ENCODE data around the gene GHRL.
"Not testable (repeated sequence)": the region's sequence is repeated elsewhere in the genome, so short reads cannot be mapped to it uniquely, and the experiment has no call there.

The GHRL gene

GRCh38 chr3:10279384-10280176 lies 13.2 kb downstream of the GHRL start:
- peaks cover 100% of the 10 kb centered on the region for H3K36me3 Mint-ChIP-seq
- no peaks in the 10 kb centered on the region for H3K9me3 Mint-ChIP-seq
- H3K4me3 Mint-ChIP-seq, result no peak overlapping the region
- no peak for DNase-seq (ENCODE audit: low spot score in 2 of 2)
- H3K27ac Mint-ChIP-seq, result no peak overlapping the region
- no peak for ATAC-seq
- H3K4me1 Mint-ChIP-seq, result peaks cover 50% of the 10 kb centered on the region

- no peak for DNase-seq (ENCODE audit: low spot score in 2 of 2)
- H3K9me3 Mint-ChIP-seq, result no peaks in the 10 kb centered on the region
- no peak for ATAC-seq
- peaks cover 50% of the 10 kb centered on the region for H3K4me1 Mint-ChIP-seq
- peaks cover 100% of the 10 kb centered on the region for H3K36me3 Mint-ChIP-seq
- H3K4me3 Mint-ChIP-seq, result no peak overlapping the region
- H3K27ac Mint-ChIP-seq, result no peak overlapping the region
Measured at GRCh38 chr3:10278501-10278900, 14.2 kb downstream of the GHRL start.

- DNase-seq (ENCODE audit: low spot score in 2 of 2) (no peak), ATAC-seq (no peak)
- Mint-ChIP-seq H3K36me3 (peaks cover 100% of the 10 kb centered on the region), H3K27ac (peak overlapping the region; percentile 64), H3K9me3 (no peaks in the 10 kb centered on the region), H3K4me3 (no peak overlapping the region), H3K4me1 (peaks cover 53% of the 10 kb centered on the region)
Measured at GRCh38 chr3:10277115-10277625, 15.6 kb downstream of the GHRL start.

- ATAC-seq (no peak), DNase-seq (ENCODE audit: low spot score in 2 of 2) (no peak)
- Mint-ChIP-seq H3K9me3 (no peaks in the 10 kb centered on the region), H3K4me1 (peaks cover 52% of the 10 kb centered on the region), H3K36me3 (peaks cover 100% of the 10 kb centered on the region), H3K27ac (peak overlapping the region; percentile 78), H3K4me3 (no peak overlapping the region)
Measured at GRCh38 chr3:10274601-10275000, 18.1 kb downstream of the GHRL start.

GRCh38 chr3:10273702-10274305 lies 18.9 kb downstream of the GHRL start:
- peak overlapping the region; percentile 78 for H3K27ac Mint-ChIP-seq
- ATAC-seq (no peak), DNase-seq (ENCODE audit: low spot score in 2 of 2) (no peak)
- H3K36me3 Mint-ChIP-seq, result peaks cover 100% of the 10 kb centered on the region
- H3K4me1 Mint-ChIP-seq, result peaks cover 57% of the 10 kb centered on the region
- no peaks in the 10 kb centered on the region for H3K9me3 Mint-ChIP-seq
- H3K4me3 Mint-ChIP-seq, result peak overlapping the region; percentile 33

- peaks cover 54% of the 10 kb centered on the region for H3K4me1 Mint-ChIP-seq
- peak overlapping the region; percentile 78 for H3K27ac Mint-ChIP-seq
- peaks cover 100% of the 10 kb centered on the region for H3K36me3 Mint-ChIP-seq
Measured at GRCh38 chr3:10272977-10273376, 19.8 kb downstream of the GHRL start.

GRCh38 chr3:10272476-10272875 lies 20.3 kb downstream of the GHRL start:
- not testable (repeated sequence) for DNase-seq (ENCODE audit: low spot score in 2 of 2); H3K9me3 Mint-ChIP-seq; ATAC-seq
- peaks cover 100% of the 10 kb centered on the region for H3K36me3 Mint-ChIP-seq
- H3K27ac Mint-ChIP-seq, result peak overlapping the region; percentile 78
- peaks cover 53% of the 10 kb centered on the region for H3K4me1 Mint-ChIP-seq
- peak overlapping the region; percentile 33 for H3K4me3 Mint-ChIP-seq

More at GRCh38 chr3:10272977-10273376, 19.8 kb downstream of the GHRL start:
- H3K9me3 Mint-ChIP-seq, result no peaks in the 10 kb centered on the region
- peak overlapping the region; percentile 33 for H3K4me3 Mint-ChIP-seq
- ATAC-seq (peak; percentile 62), DNase-seq (ENCODE audit: low spot score in 2 of 2) (no peak)

- DNase-seq (ENCODE audit: low spot score in 2 of 2) (no peak), ATAC-seq (no peak)
- Mint-ChIP-seq H3K4me3 (no peak overlapping the region), H3K27ac (peak overlapping the region; percentile 56), H3K9me3 (no peaks in the 10 kb centered on the region), H3K36me3 (peaks cover 100% of the 10 kb centered on the region), H3K4me1 (peaks cover 58% of the 10 kb centered on the region)
Measured at GRCh38 chr3:10269443-10269842, 23.3 kb downstream of the GHRL start.

- peaks cover 100% of the 10 kb centered on the region for H3K36me3 Mint-ChIP-seq
- H3K27ac Mint-ChIP-seq, result peak overlapping the region; percentile 56
- ATAC-seq (no peak), DNase-seq (ENCODE audit: low spot score in 2 of 2) (no peak)
- H3K4me3 Mint-ChIP-seq, result no peak overlapping the region
- peaks cover 58% of the 10 kb centered on the region for H3K4me1 Mint-ChIP-seq
- H3K9me3 Mint-ChIP-seq, result no peaks in the 10 kb centered on the region
Measured at GRCh38 chr3:10268930-10269329, 23.8 kb downstream of the GHRL start.

- peaks cover 58% of the 10 kb centered on the region for H3K4me1 Mint-ChIP-seq
- no peak for DNase-seq (ENCODE audit: low spot score in 2 of 2)
- H3K36me3 Mint-ChIP-seq, result peaks cover 100% of the 10 kb centered on the region
- H3K27ac Mint-ChIP-seq, result peak overlapping the region; percentile 56
- no peaks in the 10 kb centered on the region for H3K9me3 Mint-ChIP-seq
- H3K4me3 Mint-ChIP-seq, result no peak overlapping the region
- no peak for ATAC-seq
Measured at GRCh38 chr3:10268116-10268515, 24.6 kb downstream of the GHRL start.

GRCh38 chr3:10266936-10267335 lies 25.8 kb downstream of the GHRL start:
- not testable (repeated sequence) for ATAC-seq; H3K9me3 Mint-ChIP-seq; DNase-seq (ENCODE audit: low spot score in 2 of 2)
- Mint-ChIP-seq H3K27ac (peak overlapping the region; percentile 68), H3K4me3 (peak overlapping the region; percentile 12), H3K4me1 (peaks cover 60% of the 10 kb centered on the region), H3K36me3 (peaks cover 100% of the 10 kb centered on the region)

- Mint-ChIP-seq H3K36me3 (peaks cover 100% of the 10 kb centered on the region), H3K4me3 (no peak overlapping the region), H3K27ac (peak overlapping the region; percentile 56), H3K9me3 (no peaks in the 10 kb centered on the region), H3K4me1 (peaks cover 68% of the 10 kb centered on the region)
- no peak for DNase-seq (ENCODE audit: low spot score in 2 of 2)
- no peak for ATAC-seq
Measured at GRCh38 chr3:10265833-10266232, 26.9 kb downstream of the GHRL start.

- peaks cover 100% of the 10 kb centered on the region for H3K36me3 Mint-ChIP-seq
- ATAC-seq, result peak; percentile 92
Measured at GRCh38 chr3:10263646-10264363, 28.9 kb downstream of the GHRL start.

GRCh38 chr3:10262027-10262426 lies 30.7 kb downstream of the GHRL start:
- Mint-ChIP-seq H3K36me3 (peaks cover 100% of the 10 kb centered on the region), H3K27ac (peak overlapping the region; percentile 87), H3K9me3 (no peaks in the 10 kb centered on the region), H3K4me1 (peaks cover 72% of the 10 kb centered on the region), H3K4me3 (peak overlapping the region; percentile 2)
- DNase-seq (ENCODE audit: low spot score in 2 of 2) (no peak), ATAC-seq (no peak)

More at GRCh38 chr3:10263646-10264363, 28.9 kb downstream of the GHRL start:
- Mint-ChIP-seq H3K4me3 (peak overlapping the region; percentile 62), H3K27ac (peak overlapping the region; percentile 67), H3K4me1 (peaks cover 74% of the 10 kb centered on the region), H3K9me3 (no peaks in the 10 kb centered on the region)
- peak; percentile 34 to 74 for DNase-seq (ENCODE audit: low spot score in 2 of 2)

- DNase-seq (ENCODE audit: low spot score in 2 of 2) (no peak), ATAC-seq (no peak)
- H3K4me1 Mint-ChIP-seq, result peaks cover 75% of the 10 kb centered on the region
- peak overlapping the region; percentile 89 for H3K27ac Mint-ChIP-seq
- peaks cover 100% of the 10 kb centered on the region for H3K36me3 Mint-ChIP-seq
- H3K4me3 Mint-ChIP-seq, result peak overlapping the region; percentile 33
- H3K9me3 Mint-ChIP-seq, result no peaks in the 10 kb centered on the region
Measured at GRCh38 chr3:10260211-10260701, 32.5 kb downstream of the GHRL start.

All from stimulated activated effector memory CD8-positive, alpha-beta T cell treated with anti-CD3 and anti-CD28 coated beads, Interleukin-12 subunit alpha, Interleukin-12 subunit beta, amount 100 ng/mL, for 72 hours (primary cell).